ENCODE data around the gene RPS6KB1. TPM values are rescaled to one million over a fixed set of nuclear protein-coding genes. Genes with fewer than 3 reads are reported as not detected.

RPS6KB1 gene
- total RNA-seq, 2 donors from 2014 or later = 24.1 to 26.8 TPM

DNA sequence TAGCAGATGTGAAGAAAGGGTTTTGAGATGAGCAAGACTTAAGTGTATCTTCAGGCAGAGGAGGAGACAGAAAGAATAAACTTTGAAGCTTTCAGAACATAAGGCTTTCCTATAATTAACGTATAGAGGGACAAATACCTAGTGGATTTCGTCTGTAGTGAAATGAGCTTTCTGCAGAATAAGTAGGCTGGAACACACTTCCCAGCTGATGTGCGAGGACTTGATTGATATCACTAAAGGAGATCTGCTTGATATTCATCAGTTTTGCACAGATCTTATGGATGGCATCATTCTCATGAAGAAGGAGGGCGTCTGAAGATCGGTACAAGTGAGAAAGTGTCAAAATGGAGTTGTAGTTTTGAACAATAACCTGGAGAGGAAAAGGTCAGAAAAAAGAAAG lies 15.0 kb upstream of the RPS6KB1 start:
- no peak for DNase-seq
- intact Hi-C loops (cut with DNase I) = no loop called here
- no peaks in the 10 kb centered on the region for H3K36me3 ChIP-seq
- H3K4me3 ChIP-seq = no peak overlapping the region
- no peaks in the 10 kb centered on the region for H3K9me3 ChIP-seq
- H3K27me3 ChIP-seq = no peaks in the 10 kb centered on the region
- H3K27ac ChIP-seq = no peak overlapping the region
- H3K9ac ChIP-seq (ENCODE audit: low read depth in 2 of 2, low read length in 2 of 2) = no peak overlapping the region
- no peak for TF ChIP-seq CTCF (IDR thresholded peaks at IDR 0.05)
- H3K4me1 ChIP-seq = no peaks in the 10 kb centered on the region

GRCh38 chr17:59878624-59879023 lies 14.3 kb upstream of the RPS6KB1 start:
- H3K9me3 ChIP-seq = no peaks in the 10 kb centered on the region
- H3K4me3 ChIP-seq = no peak overlapping the region
- H3K9ac ChIP-seq (ENCODE audit: low read depth in 2 of 2, low read length in 2 of 2) = no peak overlapping the region
- intact Hi-C loops (cut with DNase I) = no loop called here
- H3K27me3 ChIP-seq = no peaks in the 10 kb centered on the region
- no peak for TF ChIP-seq CTCF (IDR thresholded peaks at IDR 0.05)
- H3K36me3 ChIP-seq = no peaks in the 10 kb centered on the region
- no peak for DNase-seq
- H3K4me1 ChIP-seq = no peaks in the 10 kb centered on the region
- H3K27ac ChIP-seq = no peak overlapping the region

- Histone ChIP-seq H3K27ac (no peak overlapping the region), H3K9ac (ENCODE audit: low read depth in 2 of 2, low read length in 2 of 2) (no peak overlapping the region), H3K36me3 (no peaks in the 10 kb centered on the region), H3K27me3 (no peaks in the 10 kb centered on the region), H3K4me3 (no peak overlapping the region), H3K9me3 (no peaks in the 10 kb centered on the region), H3K4me1 (no peaks in the 10 kb centered on the region)
- DNase-seq = no peak
- no peak for TF ChIP-seq CTCF (IDR thresholded peaks at IDR 0.05)
- intact Hi-C loops (cut with DNase I) = no loop called here
These were observed 8.1 kb upstream of the RPS6KB1 start for GRCh38 chr17:59884861-59885260.

- no peak for DNase-seq
- H3K36me3 ChIP-seq = no peaks in the 10 kb centered on the region
- intact Hi-C loops (cut with DNase I) = no loop called here
These were observed 4.7 kb upstream of the RPS6KB1 start for GRCh38 chr17:59888145-59888750.

GRCh38 chr17:59890720-59891119 lies 2.2 kb upstream of the RPS6KB1 start:
- DNase-seq = no peak
- no peaks in the 10 kb centered on the region for H3K4me1 ChIP-seq
- H3K27ac ChIP-seq = no peak overlapping the region
- H3K9me3 ChIP-seq = no peaks in the 10 kb centered on the region
- intact Hi-C loops (cut with DNase I) = no loop called here
- no peaks in the 10 kb centered on the region for H3K36me3 ChIP-seq
- no peaks in the 10 kb centered on the region for H3K27me3 ChIP-seq
- no peak overlapping the region for H3K4me3 ChIP-seq
- H3K9ac ChIP-seq (ENCODE audit: low read depth in 2 of 2, low read length in 2 of 2) = no peak overlapping the region
- no peak for TF ChIP-seq CTCF (IDR thresholded peaks at IDR 0.05)

More at GRCh38 chr17:59888145-59888750, 4.7 kb upstream of the RPS6KB1 start:
- no peak overlapping the region for H3K4me3 ChIP-seq
- H3K9ac ChIP-seq (ENCODE audit: low read depth in 2 of 2, low read length in 2 of 2) = no peak overlapping the region
- no peaks in the 10 kb centered on the region for H3K9me3 ChIP-seq
- no peak overlapping the region for H3K27ac ChIP-seq
- no peaks in the 10 kb centered on the region for H3K4me1 ChIP-seq
- no peaks in the 10 kb centered on the region for H3K27me3 ChIP-seq
- TF ChIP-seq CTCF (IDR thresholded peaks at IDR 0.05) = no peak
